ENCODE measurements around the gene ACOXL.

Gene ACOXL

GRCh38 chr2:111157071-111157661, 424.8 kb downstream of the ACOXL start:
- Mint-ChIP-seq H3K4me1 (ENCODE audit: low read depth) (peaks cover 58% of the 10 kb centered on the region), H3K4me3 (no peak overlapping the region), H3K9me3 (no peaks in the 10 kb centered on the region), H3K36me3 (ENCODE audit: low read depth) (peaks cover 97% of the 10 kb centered on the region), H3K27ac (peak overlapping the region; percentile 66), H3K27me3 (no peaks in the 10 kb centered on the region)
- DNase-seq, result no peak

GRCh38 chr2:111157798-111158197, 425.4 kb downstream of the ACOXL start:
- Mint-ChIP-seq H3K36me3 (ENCODE audit: low read depth) (peaks cover 97% of the 10 kb centered on the region), H3K27me3 (no peaks in the 10 kb centered on the region), H3K4me3 (no peak overlapping the region), H3K4me1 (ENCODE audit: low read depth) (peaks cover 64% of the 10 kb centered on the region), H3K9me3 (no peaks in the 10 kb centered on the region), H3K27ac (no peak overlapping the region)
- no peak for DNase-seq

- H3K9me3 Mint-ChIP-seq, result no peaks in the 10 kb centered on the region
- no peak for DNase-seq
- peaks cover 98% of the 10 kb centered on the region for H3K36me3 Mint-ChIP-seq (ENCODE audit: low read depth)
- peaks cover 69% of the 10 kb centered on the region for H3K4me1 Mint-ChIP-seq (ENCODE audit: low read depth)
- H3K4me3 Mint-ChIP-seq, result no peak overlapping the region
- no peaks in the 10 kb centered on the region for H3K27me3 Mint-ChIP-seq
- H3K27ac Mint-ChIP-seq, result no peak overlapping the region
Measured at GRCh38 chr2:111159641-111160040, 427.3 kb downstream of the ACOXL start.

- no peak for DNase-seq
- Mint-ChIP-seq H3K27ac (no peak overlapping the region), H3K27me3 (no peaks in the 10 kb centered on the region), H3K4me1 (ENCODE audit: low read depth) (peaks cover 61% of the 10 kb centered on the region), H3K9me3 (no peaks in the 10 kb centered on the region), H3K4me3 (no peak overlapping the region), H3K36me3 (ENCODE audit: low read depth) (peaks cover 97% of the 10 kb centered on the region)
Measured at GRCh38 chr2:111160758-111161157, 428.4 kb downstream of the ACOXL start.

- DNase-seq, result no peak
- Mint-ChIP-seq H3K27me3 (no peaks in the 10 kb centered on the region), H3K36me3 (ENCODE audit: low read depth) (peaks cover 97% of the 10 kb centered on the region), H3K9me3 (no peaks in the 10 kb centered on the region), H3K4me3 (no peak overlapping the region), H3K27ac (no peak overlapping the region), H3K4me1 (ENCODE audit: low read depth) (peaks cover 49% of the 10 kb centered on the region)
Measured at GRCh38 chr2:111161971-111162370, 429.6 kb downstream of the ACOXL start.

DNA sequence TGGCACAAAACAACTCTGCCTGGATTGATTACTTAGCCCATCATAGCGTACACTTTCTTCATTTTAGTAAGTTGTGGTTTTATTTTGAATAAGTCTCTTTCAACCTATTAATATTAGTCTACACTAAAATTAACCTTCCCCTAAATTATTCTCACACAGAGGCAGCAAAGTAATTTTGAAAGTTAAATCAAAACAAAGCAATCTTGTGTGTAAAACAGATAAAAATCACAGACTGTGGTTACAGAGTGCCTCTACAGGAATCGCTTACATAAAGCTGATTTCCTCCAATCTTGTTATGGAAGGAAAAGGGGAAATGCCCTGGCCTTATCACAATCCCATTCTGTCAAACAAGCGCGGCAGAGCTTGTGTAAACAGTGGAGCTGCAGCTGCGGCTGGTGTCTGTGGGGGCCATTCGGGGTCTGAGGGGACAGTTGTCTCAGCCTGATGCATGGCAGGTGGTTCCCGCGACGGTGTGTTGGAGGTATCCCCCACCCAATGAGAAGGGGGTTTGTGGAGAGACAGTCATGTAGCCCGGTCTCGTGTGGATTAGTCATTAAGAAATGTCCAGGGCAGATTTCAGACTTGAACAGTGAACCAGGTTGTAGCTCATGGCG, 430.5 kb downstream of the ACOXL start:
- H3K4me3 Mint-ChIP-seq, result no peak overlapping the region
- no peak overlapping the region for H3K27ac Mint-ChIP-seq
- DNase-seq, result no peak
- H3K36me3 Mint-ChIP-seq (ENCODE audit: low read depth), result peaks cover 97% of the 10 kb centered on the region
- H3K27me3 Mint-ChIP-seq, result no peaks in the 10 kb centered on the region
- no peaks in the 10 kb centered on the region for H3K9me3 Mint-ChIP-seq
- peaks cover 49% of the 10 kb centered on the region for H3K4me1 Mint-ChIP-seq (ENCODE audit: low read depth)

- Mint-ChIP-seq H3K27me3 (peaks cover under 1% of the 10 kb centered on the region), H3K36me3 (ENCODE audit: low read depth) (peaks cover 88% of the 10 kb centered on the region), H3K27ac (no peak overlapping the region), H3K4me3 (no peak overlapping the region), H3K9me3 (no peaks in the 10 kb centered on the region), H3K4me1 (ENCODE audit: low read depth) (peaks cover 55% of the 10 kb centered on the region)
- DNase-seq, result no peak
Measured at GRCh38 chr2:111164078-111164477, 431.7 kb downstream of the ACOXL start.

DNA sequence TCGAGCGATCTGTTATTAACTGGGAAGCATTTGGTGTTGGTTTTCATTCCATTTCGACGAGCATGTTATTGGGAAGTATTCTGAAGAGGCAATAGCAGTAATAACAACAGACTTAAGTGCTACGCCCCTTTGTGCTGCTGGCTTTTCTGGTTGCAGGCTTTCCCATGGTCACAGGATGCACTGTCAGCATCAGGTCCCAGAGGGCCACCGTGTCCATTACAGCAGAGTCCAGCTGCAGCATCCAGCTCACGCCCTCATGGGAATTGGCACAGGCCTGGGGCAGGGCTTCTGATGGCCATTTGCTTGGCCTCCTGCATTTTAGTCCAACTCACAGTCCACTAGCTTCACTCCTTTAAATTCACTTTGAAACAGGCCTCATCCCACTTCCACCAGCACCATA, 432.7 kb downstream of the ACOXL start:
- DNase-seq, result no peak
- Mint-ChIP-seq H3K4me1 (ENCODE audit: low read depth) (peaks cover 57% of the 10 kb centered on the region), H3K27ac (no peak overlapping the region), H3K4me3 (no peak overlapping the region), H3K27me3 (peaks cover 8% of the 10 kb centered on the region), H3K9me3 (no peaks in the 10 kb centered on the region), H3K36me3 (ENCODE audit: low read depth) (peaks cover 78% of the 10 kb centered on the region)

DNA sequence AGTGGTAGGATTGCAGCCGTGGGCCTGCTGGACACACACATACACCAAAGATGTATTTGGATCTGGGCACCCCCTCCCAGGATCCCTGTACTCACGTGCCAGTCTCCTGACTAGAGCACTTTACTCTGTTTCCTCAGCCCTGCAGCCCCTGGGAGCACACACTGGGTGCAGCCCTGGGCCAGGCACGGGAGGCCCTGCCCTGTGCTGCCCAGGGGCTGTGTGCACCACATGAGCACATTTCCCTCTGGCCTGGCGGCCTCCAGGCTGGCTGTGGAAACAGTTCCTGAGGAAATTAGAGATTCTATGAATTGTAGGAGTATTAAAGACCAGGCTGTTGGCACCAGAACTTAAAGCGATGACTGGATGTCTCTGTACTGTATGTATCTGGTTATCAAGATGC, 433.7 kb downstream of the ACOXL start:
- DNase-seq, result no peak
- H3K4me3 Mint-ChIP-seq, result no peak overlapping the region
- no peak overlapping the region for H3K27ac Mint-ChIP-seq
- peaks cover 67% of the 10 kb centered on the region for H3K36me3 Mint-ChIP-seq (ENCODE audit: low read depth)
- H3K9me3 Mint-ChIP-seq, result no peaks in the 10 kb centered on the region
- H3K27me3 Mint-ChIP-seq, result peaks cover 16% of the 10 kb centered on the region
- H3K4me1 Mint-ChIP-seq (ENCODE audit: low read depth), result peaks cover 50% of the 10 kb centered on the region

DNA sequence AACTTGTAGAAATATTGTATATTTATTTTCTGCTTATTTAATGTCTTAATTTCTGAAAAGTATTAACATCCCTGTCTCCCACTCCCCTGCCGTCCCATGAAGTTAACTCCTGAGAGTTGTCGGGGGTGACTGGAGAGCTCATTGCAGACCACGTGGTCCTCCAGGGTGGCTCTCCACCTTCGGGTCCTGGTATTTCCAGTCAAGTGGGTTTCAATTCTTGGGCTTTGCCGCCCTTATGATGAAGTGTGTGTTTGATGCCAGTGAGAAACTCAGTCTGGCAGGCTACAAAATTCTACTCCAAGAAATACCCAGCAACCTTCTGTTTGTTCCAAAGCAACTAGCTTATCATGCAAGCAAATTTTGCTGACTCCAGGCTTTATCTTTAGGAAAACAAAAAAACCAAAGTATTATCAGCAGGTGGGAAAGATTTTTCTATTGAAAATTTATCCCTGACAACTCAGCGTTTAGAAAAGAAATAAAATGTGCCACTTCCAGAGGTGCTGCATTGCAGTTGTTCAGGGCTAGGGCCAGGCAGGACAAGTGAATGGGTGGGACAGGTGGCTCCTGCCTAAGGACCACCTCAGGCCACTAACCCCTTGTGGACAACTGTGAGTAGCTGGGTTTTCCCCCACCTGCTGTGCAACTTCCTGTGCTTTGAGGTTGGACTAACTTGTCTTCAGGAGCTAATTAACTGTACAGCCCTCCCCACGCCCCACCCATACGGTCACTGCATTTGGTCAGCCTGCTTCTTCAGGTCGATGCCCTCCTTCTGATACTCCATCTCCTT, 434.9 kb downstream of the ACOXL start:
- Mint-ChIP-seq H3K4me1 (ENCODE audit: low read depth) (peaks cover 50% of the 10 kb centered on the region), H3K4me3 (no peak overlapping the region), H3K36me3 (ENCODE audit: low read depth) (peaks cover 56% of the 10 kb centered on the region), H3K9me3 (no peaks in the 10 kb centered on the region), H3K27ac (no peak overlapping the region), H3K27me3 (peaks cover 25% of the 10 kb centered on the region)
- no peak for DNase-seq

- H3K9me3 Mint-ChIP-seq, result no peaks in the 10 kb centered on the region
- H3K27me3 Mint-ChIP-seq, result peaks cover 28% of the 10 kb centered on the region
- DNase-seq, result no peak
- peaks cover 50% of the 10 kb centered on the region for H3K36me3 Mint-ChIP-seq (ENCODE audit: low read depth)
- H3K27ac Mint-ChIP-seq, result no peak overlapping the region
- no peak overlapping the region for H3K4me3 Mint-ChIP-seq
- peaks cover 45% of the 10 kb centered on the region for H3K4me1 Mint-ChIP-seq (ENCODE audit: low read depth)
Measured at GRCh38 chr2:111167863-111168162, 435.4 kb downstream of the ACOXL start.

All from activated T-cell treated with anti-CD3 and anti-CD28 coated beads, Interleukin-2, amount 50 U/mL, for 24 hours (primary cell).